AG08395 (cell line): ENCODE data around the gene MAGEB4.
A peak's percentile ranks its signal among the peaks of the same experiment; 100 is the strongest.
"Not testable (repeated sequence)": the region's sequence is repeated elsewhere in the genome, so short reads cannot be mapped to it uniquely, and the experiment has no call there.

Experiments used
- DNase-seq: peaks from one replicate; pipeline ENCODE4 v3.0.0; 2012; ENCODE audit warnings: mixed read lengths, low spot score

The MAGEB4 gene

GRCh38 chrX:30241724-30242415, at the start of gene MAGEB4:
Gene MAGEB4 (plus strand): TSS chrX:30242000. CDS start chrX:30242136, 136 bp downstream.
- DNase-seq = no peak

GRCh38 chrX:30193910-30194309, 47.9 kb upstream of the MAGEB4 start:
- DNase-seq = not testable (repeated sequence)

- DNase-seq = peak; percentile 13
These were observed 45.5 kb upstream of the MAGEB4 start for GRCh38 chrX:30196322-30196721.

- no peak for DNase-seq
These were observed 29.6 kb upstream of the MAGEB4 start for GRCh38 chrX:30212172-30212571.

GRCh38 chrX:30215357-30215843, 26.4 kb upstream of the MAGEB4 start, which contains the start of gene MAGEB2:
Gene MAGEB2 (plus strand): TSS chrX:30215563. CDS start chrX:30218581, 3,018 bp downstream.
- no peak for DNase-seq

- DNase-seq = no peak
These were observed 24.3 kb upstream of the MAGEB4 start for GRCh38 chrX:30217465-30217864.

- DNase-seq = no peak
These were observed 22.4 kb upstream of the MAGEB4 start for GRCh38 chrX:30219372-30219771.

- no peak for DNase-seq
These were observed 21.1 kb upstream of the MAGEB4 start for GRCh38 chrX:30220661-30221060.

- DNase-seq = no peak
These were observed 17.3 kb upstream of the MAGEB4 start for GRCh38 chrX:30224536-30224935.

GRCh38 chrX:30228526-30228925, 13.3 kb upstream of the MAGEB4 start:
- DNase-seq = no peak

- no peak for DNase-seq
These were observed 11.4 kb upstream of the MAGEB4 start, which contains the start of gene MAGEB3 for GRCh38 chrX:30230395-30230794. Gene MAGEB3 (plus strand): TSS chrX:30230657. CDS start chrX:30235925, 5,268 bp downstream.

GRCh38 chrX:30246769-30247489, 5.1 kb downstream of the MAGEB4 start, which contains the start of gene MAGEB1:
Gene MAGEB1 (plus strand): TSS chrX:30247146. CDS start chrX:30250494, 3,348 bp downstream.
- DNase-seq = no peak

GRCh38 chrX:30248854-30249253, 7.1 kb downstream of the MAGEB4 start:
- DNase-seq = no peak

- no peak for DNase-seq
These were observed 11.5 kb downstream of the MAGEB4 start for GRCh38 chrX:30253257-30253656.

- DNase-seq = no peak
These were observed 18.1 kb downstream of the MAGEB4 start for GRCh38 chrX:30259927-30260326.

GRCh38 chrX:30261012-30261411, 19.2 kb downstream of the MAGEB4 start:
- DNase-seq = no peak

GRCh38 chrX:30262763-30263162, 21.0 kb downstream of the MAGEB4 start:
- no peak for DNase-seq

- DNase-seq = no peak
These were observed 28.8 kb downstream of the MAGEB4 start for GRCh38 chrX:30270639-30271038.

- peak; percentile 6 for DNase-seq
These were observed 33.7 kb downstream of the MAGEB4 start for GRCh38 chrX:30275498-30275897.

GRCh38 chrX:30278365-30278764, 36.6 kb downstream of the MAGEB4 start:
- no peak for DNase-seq

GRCh38 chrX:30280428-30280827, 38.6 kb downstream of the MAGEB4 start:
- no peak for DNase-seq

GRCh38 chrX:30282527-30282926, 40.7 kb downstream of the MAGEB4 start:
- DNase-seq = no peak
